Measurements from ENCODE around the gene TSPAN9.

The TSPAN9 gene

GRCh38 chr12:3187846-3188770 is 110.9 kb downstream of the TSPAN9 start:
- Histone ChIP-seq H3K9ac (no peak overlapping the region), H3K9me3 (replicated peaks in 1 of 11) (no peaks in the 10 kb centered on the region), H3K36me3 (no peaks in the 10 kb centered on the region), H3K27ac (no peak overlapping the region), H3K4me3 (no peak overlapping the region), H3K4me2 (peak overlapping the region in 5 of 11 experiments; percentile 48 to 74 (median 52); a peak in 8 of 22 replicates), H3K4me1 (peaks cover 0 to 55% (median 43%) of the 10 kb centered on the region in 10 experiments; a peak in 16 of 20 replicates), H3K27me3 (0 out of 22 replicates have a peak, but pooled peaks cover 0 to 10% (median 0%) of the 10 kb centered on the region in 11 experiments), H4K20me1 (peaks cover 0 to 67% (median 29%) of the 10 kb centered on the region in 11 experiments; a peak in 11 of 22 replicates)
- TF ChIP-seq Cebpa-rat (IDR thresholded peaks at IDR 0.05): no peak

GRCh38 chr12:3189282-3189681 is 112.1 kb downstream of the TSPAN9 start:
- H3K9me3 ChIP-seq (replicated peaks in 1 of 11): no peaks in the 10 kb centered on the region
- no peak overlapping the region for H3K9ac ChIP-seq
- peaks cover 0 to 54% (median 43%) of the 10 kb centered on the region in 10 experiments; a peak in 16 of 20 replicates for H3K4me1 ChIP-seq
- TF ChIP-seq Cebpa-rat (IDR thresholded peaks at IDR 0.05): no peak
- peak overlapping the region in 8 of 11 experiments; percentile 28 to 59 (median 46); a peak in 13 of 22 replicates for H3K4me2 ChIP-seq
- peaks cover 0 to 73% (median 29%) of the 10 kb centered on the region in 11 experiments; a peak in 11 of 22 replicates for H4K20me1 ChIP-seq
- H3K27me3 ChIP-seq: 0 out of 22 replicates have a peak, but pooled peaks cover 0 to 10% (median 0%) of the 10 kb centered on the region in 11 experiments
- no peak overlapping the region for H3K4me3 ChIP-seq
- no peak overlapping the region for H3K27ac ChIP-seq
- no peaks in the 10 kb centered on the region for H3K36me3 ChIP-seq

GRCh38 chr12:3190101-3190500 is 112.9 kb downstream of the TSPAN9 start:
- H3K4me2 ChIP-seq: peak overlapping the region in 5 of 11 experiments; percentile 41 to 59 (median 48); a peak in 4 of 22 replicates
- H3K27me3 ChIP-seq: 0 out of 22 replicates have a peak, but pooled peaks cover 0 to 10% (median 0%) of the 10 kb centered on the region in 11 experiments
- H3K4me1 ChIP-seq: peaks cover 0 to 49% (median 43%) of the 10 kb centered on the region in 10 experiments; a peak in 16 of 20 replicates
- H4K20me1 ChIP-seq: peaks cover 0 to 81% (median 24%) of the 10 kb centered on the region in 11 experiments; a peak in 11 of 22 replicates
- no peak for TF ChIP-seq Cebpa-rat (IDR thresholded peaks at IDR 0.05)
- no peak overlapping the region for H3K4me3 ChIP-seq
- no peak overlapping the region for H3K9ac ChIP-seq
- H3K9me3 ChIP-seq (replicated peaks in 1 of 11): no peaks in the 10 kb centered on the region
- H3K36me3 ChIP-seq: no peaks in the 10 kb centered on the region
- H3K27ac ChIP-seq: no peak overlapping the region

GRCh38 chr12:3191450-3191849 is 114.3 kb downstream of the TSPAN9 start:
- peaks cover 0 to 81% (median 27%) of the 10 kb centered on the region in 11 experiments; a peak in 11 of 22 replicates for H4K20me1 ChIP-seq
- H3K27ac ChIP-seq: no peak overlapping the region
- no peaks in the 10 kb centered on the region for H3K36me3 ChIP-seq
- H3K9ac ChIP-seq: no peak overlapping the region
- H3K27me3 ChIP-seq: peaks cover 0 to 20% (median 0%) of the 10 kb centered on the region in 11 experiments; a peak in 2 of 22 replicates
- H3K9me3 ChIP-seq (replicated peaks in 1 of 11): no peaks in the 10 kb centered on the region
- peaks cover 0 to 47% (median 37%) of the 10 kb centered on the region in 10 experiments; a peak in 16 of 20 replicates for H3K4me1 ChIP-seq
- no peak for TF ChIP-seq Cebpa-rat (IDR thresholded peaks at IDR 0.05)
- no peak overlapping the region for H3K4me3 ChIP-seq
- H3K4me2 ChIP-seq: no peak overlapping the region

- Histone ChIP-seq H3K36me3 (no peaks in the 10 kb centered on the region), H3K9ac (no peak overlapping the region), H3K4me3 (no peak overlapping the region), H4K20me1 (peaks cover 0 to 74% (median 23%) of the 10 kb centered on the region in 11 experiments; a peak in 11 of 22 replicates), H3K27me3 (peaks cover 0 to 27% (median 0%) of the 10 kb centered on the region in 11 experiments; a peak in 5 of 22 replicates), H3K4me1 (peaks cover 0 to 47% (median 37%) of the 10 kb centered on the region in 10 experiments; a peak in 16 of 20 replicates), H3K4me2 (no peak overlapping the region), H3K27ac (no peak overlapping the region), H3K9me3 (replicated peaks in 1 of 11) (no peaks in the 10 kb centered on the region)
- TF ChIP-seq Cebpa-rat (IDR thresholded peaks at IDR 0.05): no peak
Observed at GRCh38 chr12:3192221-3192620, 115.0 kb downstream of the TSPAN9 start.

- peaks cover 0 to 65% (median 17%) of the 10 kb centered on the region in 11 experiments; a peak in 11 of 22 replicates for H4K20me1 ChIP-seq
- H3K9ac ChIP-seq: no peak overlapping the region
- peaks cover 0 to 43% (median 35%) of the 10 kb centered on the region in 10 experiments; a peak in 16 of 20 replicates for H3K4me1 ChIP-seq
- no peak overlapping the region for H3K27ac ChIP-seq
- no peak overlapping the region for H3K4me3 ChIP-seq
- TF ChIP-seq Cebpa-rat (IDR thresholded peaks at IDR 0.05): no peak
- H3K36me3 ChIP-seq: no peaks in the 10 kb centered on the region
- H3K4me2 ChIP-seq: no peak overlapping the region
- peaks cover 0 to 31% (median under 1%) of the 10 kb centered on the region in 11 experiments; a peak in 13 of 22 replicates for H3K27me3 ChIP-seq
- H3K9me3 ChIP-seq (replicated peaks in 1 of 11): no peaks in the 10 kb centered on the region
Observed at GRCh38 chr12:3193131-3193530, 116.0 kb downstream of the TSPAN9 start.

- Histone ChIP-seq H3K4me1 (peaks cover 0 to 38% (median 28%) of the 10 kb centered on the region in 10 experiments; a peak in 15 of 20 replicates), H3K27ac (no peak overlapping the region), H3K4me3 (no peak overlapping the region), H3K36me3 (no peaks in the 10 kb centered on the region), H4K20me1 (peaks cover 0 to 65% (median 12%) of the 10 kb centered on the region in 11 experiments; a peak in 17 of 22 replicates), H3K9me3 (replicated peaks in 1 of 11) (no peaks in the 10 kb centered on the region), H3K27me3 (peaks cover 5 to 37% (median 7%) of the 10 kb centered on the region in 11 experiments), H3K4me2 (no peak overlapping the region), H3K9ac (no peak overlapping the region)
- no peak for TF ChIP-seq Cebpa-rat (IDR thresholded peaks at IDR 0.05)
Observed at GRCh38 chr12:3193755-3194154, 116.6 kb downstream of the TSPAN9 start.

- H4K20me1 ChIP-seq: peaks cover 14 to 71% (median 19%) of the 10 kb centered on the region in 11 experiments; a peak in 21 of 22 replicates
- H3K4me3 ChIP-seq: no peak overlapping the region
- no peak overlapping the region for H3K9ac ChIP-seq
- peaks cover 21 to 45% (median 22%) of the 10 kb centered on the region in 11 experiments for H3K27me3 ChIP-seq
- TF ChIP-seq Cebpa-rat (IDR thresholded peaks at IDR 0.05): no peak
- H3K4me1 ChIP-seq: peaks cover 11 to 38% (median 32%) of the 10 kb centered on the region in 10 experiments; a peak in 19 of 20 replicates
- H3K4me2 ChIP-seq: peak overlapping the region in 2 of 11 experiments; percentile 60 to 66; a peak in 3 of 22 replicates
- no peak overlapping the region for H3K27ac ChIP-seq
- no peaks in the 10 kb centered on the region for H3K36me3 ChIP-seq
- H3K9me3 ChIP-seq (replicated peaks in 1 of 11): no peaks in the 10 kb centered on the region
Observed at GRCh38 chr12:3195337-3195736, 118.2 kb downstream of the TSPAN9 start.
